ENCODE measurements around the gene NTHL1.

DNA sequence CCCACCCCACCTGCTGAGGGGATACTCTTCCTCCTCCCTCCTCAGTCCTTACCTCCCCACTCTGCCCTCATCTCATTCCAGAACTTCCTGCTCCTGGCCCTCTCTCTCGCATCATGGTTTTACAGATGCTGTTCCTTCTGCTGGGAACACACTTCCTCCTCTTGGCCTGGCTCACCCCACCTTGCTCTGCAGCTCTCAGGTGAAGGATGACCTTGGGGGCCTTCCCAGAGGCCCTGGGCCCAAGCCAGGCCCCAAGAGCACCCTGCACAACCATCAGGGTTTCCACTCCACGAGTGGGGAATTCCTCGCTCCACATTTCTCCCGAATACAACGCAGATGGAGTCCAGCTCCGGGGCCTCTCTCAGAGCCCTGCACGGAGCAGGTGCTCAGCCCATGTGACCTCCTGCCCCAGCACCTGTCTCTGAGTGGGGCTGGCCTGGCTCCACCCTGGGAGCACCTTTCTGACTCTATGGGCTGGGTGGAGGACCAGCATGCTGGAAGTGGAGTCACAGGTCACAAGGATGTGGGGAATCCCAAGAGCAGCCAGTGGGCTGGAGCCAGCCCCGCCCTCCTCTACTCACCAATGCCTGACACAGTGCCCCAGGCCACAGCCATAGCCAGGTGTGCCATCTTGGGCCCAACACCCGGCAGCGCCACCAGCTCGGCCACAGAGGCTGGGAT lies 4.5 kb downstream of the NTHL1 start:
- TF ChIP-seq, protein P1, sequence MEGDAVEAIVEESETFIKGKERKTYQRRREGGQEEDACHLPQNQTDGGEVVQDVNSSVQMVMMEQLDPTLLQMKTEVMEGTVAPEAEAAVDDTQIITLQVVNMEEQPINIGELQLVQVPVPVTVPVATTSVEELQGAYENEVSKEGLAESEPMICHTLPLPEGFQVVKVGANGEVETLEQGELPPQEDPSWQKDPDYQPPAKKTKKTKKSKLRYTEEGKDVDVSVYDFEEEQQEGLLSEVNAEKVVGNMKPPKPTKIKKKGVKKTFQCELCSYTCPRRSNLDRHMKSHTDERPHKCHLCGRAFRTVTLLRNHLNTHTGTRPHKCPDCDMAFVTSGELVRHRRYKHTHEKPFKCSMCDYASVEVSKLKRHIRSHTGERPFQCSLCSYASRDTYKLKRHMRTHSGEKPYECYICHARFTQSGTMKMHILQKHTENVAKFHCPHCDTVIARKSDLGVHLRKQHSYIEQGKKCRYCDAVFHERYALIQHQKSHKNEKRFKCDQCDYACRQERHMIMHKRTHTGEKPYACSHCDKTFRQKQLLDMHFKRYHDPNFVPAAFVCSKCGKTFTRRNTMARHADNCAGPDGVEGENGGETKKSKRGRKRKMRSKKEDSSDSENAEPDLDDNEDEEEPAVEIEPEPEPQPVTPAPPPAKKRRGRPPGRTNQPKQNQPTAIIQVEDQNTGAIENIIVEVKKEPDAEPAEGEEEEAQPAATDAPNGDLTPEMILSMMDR (IDR thresholded peaks at IDR 0.05): no peak
- no peak for TF ChIP-seq POLR2AphosphoS5 (IDR thresholded peaks at IDR 0.05; ENCODE audit: insufficient read depth in 1 of 2, low read depth in 1 of 2)

Measured in vagina (tissue), 2 donors.